Effector CD8-positive, alpha-beta T cell (primary cell): Measurements from ENCODE around the gene ZC3H12A.

Experiments
- DNase-seq: peaks from one replicate; lab custom pipeline; 2025; lab: John Stamatoyannopoulos, UW

Gene ZC3H12A

DNA sequence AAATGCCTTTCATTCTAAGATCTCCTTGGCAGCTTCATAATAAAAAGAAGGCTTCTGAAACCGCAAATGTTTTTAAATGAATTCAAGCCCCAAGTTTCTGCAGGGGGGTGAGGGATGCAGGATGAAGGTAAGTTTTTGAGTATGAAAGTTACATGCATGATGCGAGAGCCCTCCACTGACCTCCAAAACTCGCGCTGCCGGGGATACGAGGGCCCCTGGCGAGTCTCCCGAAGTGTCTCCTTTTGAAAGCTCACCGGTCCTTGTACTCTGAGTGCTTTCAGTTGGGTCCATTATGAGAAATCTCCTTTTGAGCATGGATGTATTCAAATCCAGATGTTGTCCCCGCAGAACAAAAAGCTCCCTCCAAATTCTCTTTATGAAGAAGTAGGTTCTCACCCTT is 18.9 kb upstream of the ZC3H12A start:
- DNase-seq, result no peak

DNA sequence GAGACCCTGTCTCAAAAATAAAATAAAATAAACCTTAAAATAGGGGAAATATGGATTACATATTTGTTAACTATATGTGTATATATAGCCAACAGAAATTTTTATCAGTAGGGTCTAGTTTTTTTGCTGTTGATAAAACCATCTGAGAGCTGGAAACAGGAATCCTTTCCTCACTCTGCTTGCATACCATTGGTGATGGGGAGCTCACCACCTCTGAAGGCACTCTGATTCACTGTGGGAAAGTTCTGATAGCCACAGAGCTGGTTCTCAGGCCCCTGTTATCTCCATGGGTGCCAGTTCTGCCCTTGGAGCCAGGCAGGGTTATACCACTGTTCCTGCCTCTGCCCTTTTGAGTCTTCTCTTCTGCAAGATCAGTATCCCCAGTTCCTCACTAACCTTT is 17.8 kb upstream of the ZC3H12A start:
- DNase-seq, result no peak

- no peak for DNase-seq
These were observed 15.8 kb upstream of the ZC3H12A start for GRCh38 chr1:37458551-37458950.

DNA sequence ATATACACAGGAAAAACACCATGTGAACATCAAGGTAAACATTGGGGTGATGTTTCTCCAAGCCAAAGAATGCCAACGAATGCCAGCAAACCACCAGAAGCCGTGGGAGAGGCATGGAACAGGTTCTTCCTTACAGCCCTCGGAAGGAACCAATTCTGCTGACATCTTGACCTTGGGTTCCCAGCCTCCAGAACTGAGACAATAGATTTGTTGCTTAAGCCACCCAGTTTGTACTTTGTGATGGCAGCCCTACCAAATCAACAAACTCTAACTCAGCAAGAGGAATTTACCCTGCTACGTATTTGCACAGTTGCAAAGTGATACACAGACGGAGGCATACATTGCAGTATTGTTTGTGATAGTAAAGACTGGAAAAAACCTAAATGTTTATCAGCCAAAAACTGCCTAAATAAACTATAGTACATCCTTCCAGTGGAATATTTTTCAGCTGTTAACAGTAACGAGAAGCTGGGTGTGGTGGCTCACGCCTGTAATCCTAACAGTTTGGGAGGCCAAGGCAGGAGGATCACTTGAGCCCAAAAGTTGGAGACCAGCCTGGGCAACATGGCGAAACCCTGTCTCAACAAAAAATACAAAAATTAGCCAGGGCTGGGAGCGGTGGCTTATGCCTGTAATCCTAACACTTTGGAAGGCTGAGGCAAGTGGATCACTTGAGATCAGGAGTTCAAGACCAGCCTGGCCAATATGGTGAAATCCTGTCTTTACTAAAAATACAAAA is 12.5 kb upstream of the ZC3H12A start:
- no peak for DNase-seq

DNA sequence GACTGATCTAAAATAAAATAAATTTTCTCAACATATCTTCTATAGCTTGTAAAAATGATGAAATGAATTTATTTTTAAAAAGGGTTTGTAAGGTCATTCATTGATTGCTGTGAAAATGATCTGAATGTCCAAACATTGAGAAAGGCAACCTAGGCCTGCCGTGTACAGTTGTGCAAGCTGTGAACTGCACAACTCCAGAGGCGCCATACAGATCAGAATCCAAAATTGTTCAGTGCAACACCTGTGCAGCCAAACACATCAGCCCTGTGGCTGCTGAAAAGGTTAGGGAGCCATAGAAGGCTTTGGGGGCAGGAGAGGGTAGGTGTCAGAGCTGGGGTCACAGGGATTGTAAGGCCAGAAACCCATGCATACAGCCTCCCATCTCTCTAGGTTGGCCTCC is 9.9 kb upstream of the ZC3H12A start:
- no peak for DNase-seq

GRCh38 chr1:37465593-37466517 is 8.5 kb upstream of the ZC3H12A start:
- DNase-seq, result no peak

- DNase-seq, result no peak
These were observed 6.3 kb upstream of the ZC3H12A start for GRCh38 chr1:37468037-37468436.

DNA sequence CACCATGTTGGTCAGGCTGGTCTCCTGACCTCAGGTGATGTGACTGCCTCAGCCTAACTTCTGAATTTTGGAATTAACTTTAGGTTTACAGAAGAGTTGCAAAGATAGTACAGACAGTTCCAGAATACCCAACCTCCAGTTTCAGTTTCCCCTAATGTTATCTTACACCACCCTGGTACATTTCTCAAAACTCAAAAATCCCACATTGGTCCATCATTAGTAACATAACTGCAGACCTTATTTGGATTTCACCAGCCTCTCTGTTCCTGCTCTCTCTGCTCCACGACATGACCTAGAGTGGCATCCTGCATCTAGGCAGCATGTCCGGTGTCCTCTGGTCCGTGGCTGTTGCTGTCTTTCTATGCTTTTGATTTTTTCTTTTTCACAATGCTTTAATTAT is 5.0 kb upstream of the ZC3H12A start:
- DNase-seq, result no peak

- DNase-seq, result no peak
These were observed 2.8 kb upstream of the ZC3H12A start for GRCh38 chr1:37471345-37472231.

DNA sequence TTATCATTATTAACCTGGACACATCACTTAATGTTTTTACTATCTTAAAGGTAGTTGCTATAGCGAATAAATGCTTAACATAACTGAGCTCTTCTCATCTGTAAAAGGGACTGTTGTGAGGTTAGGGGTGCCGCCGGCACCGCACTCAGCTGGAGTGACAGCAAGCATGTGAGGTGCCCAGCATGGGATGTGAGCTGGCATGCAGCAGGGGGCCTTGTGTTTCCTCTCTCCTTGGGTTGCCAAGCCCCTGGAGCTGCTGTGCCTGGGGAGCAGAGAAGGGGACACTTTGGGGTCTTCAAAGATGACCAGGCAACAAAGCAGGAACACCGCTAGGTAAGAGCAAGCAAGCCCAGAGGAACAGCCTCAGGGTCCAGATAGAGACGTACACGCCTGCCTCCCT is 2.1 kb upstream of the ZC3H12A start:
- no peak for DNase-seq

DNA sequence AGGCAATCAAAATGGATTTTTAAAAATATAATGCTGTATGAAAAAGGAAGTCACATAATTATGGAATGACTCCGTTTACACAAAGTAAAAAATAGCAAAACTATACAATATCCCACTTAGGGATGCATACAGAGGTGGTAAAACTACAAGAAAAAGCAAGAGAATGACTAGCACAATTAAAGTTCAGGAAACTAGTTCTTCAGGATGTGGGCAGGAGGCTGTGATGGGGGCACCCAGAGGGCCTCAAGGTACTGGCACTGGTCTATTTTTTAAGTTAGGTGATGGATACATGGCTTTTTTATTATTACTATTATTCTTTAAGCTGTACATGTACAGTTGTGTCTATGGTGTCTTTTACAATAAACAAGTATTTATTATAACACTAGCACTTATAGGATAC is 1.4 kb upstream of the ZC3H12A start:
- no peak for DNase-seq

GRCh38 chr1:37473431-37474045 is 842 bp upstream of the ZC3H12A start:
- no peak for DNase-seq

DNA sequence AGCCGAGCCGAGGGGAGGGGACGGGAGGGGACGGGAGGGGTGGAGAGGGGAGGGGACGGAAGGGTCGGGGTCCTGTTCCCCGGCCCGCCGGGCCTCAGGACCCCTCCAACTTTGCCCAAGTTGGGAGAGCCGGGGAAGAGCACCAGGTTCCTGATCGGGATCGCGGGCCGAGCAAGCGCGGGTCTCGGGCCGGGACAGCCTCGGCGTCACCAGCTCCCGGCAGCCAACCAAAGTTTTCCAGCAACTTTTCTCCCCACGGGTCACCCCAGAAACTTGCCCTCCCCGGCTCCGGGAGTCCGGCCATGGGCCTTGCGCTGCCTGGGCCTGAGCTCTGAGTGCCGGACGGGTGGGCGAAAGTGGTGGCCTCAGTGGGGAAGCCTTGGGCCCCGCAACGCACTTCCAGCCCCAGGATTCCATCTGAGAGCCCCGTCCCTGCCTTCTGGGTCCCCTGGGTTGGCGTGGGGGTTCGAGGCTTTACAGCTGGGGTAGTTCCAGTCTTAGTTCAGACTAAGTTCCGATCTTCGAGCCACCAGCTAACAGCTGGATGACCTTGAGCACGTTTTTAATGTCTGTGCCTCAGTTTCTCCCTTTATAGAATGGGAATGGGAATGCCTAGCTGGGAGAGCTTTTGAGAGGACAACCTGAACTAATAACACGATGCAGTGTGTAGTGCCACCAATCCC is 458 bp downstream of the ZC3H12A start:
- no peak for DNase-seq

GRCh38 chr1:37475380-37476086 is 1.2 kb downstream of the ZC3H12A start:
- DNase-seq, result no peak

- DNase-seq, result no peak
These were observed 1.7 kb downstream of the ZC3H12A start for GRCh38 chr1:37476087-37476452.

DNA sequence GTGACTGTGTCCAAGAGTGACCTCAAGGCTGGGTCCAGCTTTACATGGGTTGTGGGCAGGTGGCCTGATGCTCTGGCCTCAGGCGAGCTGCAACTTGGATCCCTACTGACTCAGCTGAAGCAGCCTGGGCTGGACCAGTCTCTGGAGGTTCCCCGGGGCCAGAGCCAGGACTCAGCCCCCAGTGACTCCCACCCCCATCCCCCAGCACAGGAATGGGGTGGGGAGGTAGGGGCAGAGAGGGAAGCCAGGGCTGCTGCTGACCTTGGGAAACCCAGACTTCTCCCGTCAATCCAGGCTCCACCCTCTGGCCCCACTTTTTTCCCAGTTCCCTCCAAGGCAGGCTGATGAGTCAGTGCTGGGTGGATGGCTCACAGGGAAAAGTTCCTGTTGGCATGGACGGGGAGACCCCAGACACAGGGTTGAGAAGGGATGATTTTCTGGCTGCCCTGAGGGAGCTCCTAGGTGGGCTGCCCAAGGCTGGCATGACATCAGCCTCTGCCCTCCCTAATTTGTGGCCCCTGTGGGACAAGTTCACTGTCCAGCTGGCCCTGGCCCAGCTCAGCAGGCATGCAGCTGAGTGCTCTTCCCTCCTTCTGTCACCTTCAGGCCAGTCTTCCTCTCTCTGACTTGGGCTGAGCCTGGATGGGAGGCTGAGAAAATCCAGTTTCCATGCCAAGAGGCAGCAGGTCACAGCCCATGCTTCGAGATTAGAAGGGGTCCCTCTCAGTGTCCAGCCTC is 2.2 kb downstream of the ZC3H12A start:
- no peak for DNase-seq

DNA sequence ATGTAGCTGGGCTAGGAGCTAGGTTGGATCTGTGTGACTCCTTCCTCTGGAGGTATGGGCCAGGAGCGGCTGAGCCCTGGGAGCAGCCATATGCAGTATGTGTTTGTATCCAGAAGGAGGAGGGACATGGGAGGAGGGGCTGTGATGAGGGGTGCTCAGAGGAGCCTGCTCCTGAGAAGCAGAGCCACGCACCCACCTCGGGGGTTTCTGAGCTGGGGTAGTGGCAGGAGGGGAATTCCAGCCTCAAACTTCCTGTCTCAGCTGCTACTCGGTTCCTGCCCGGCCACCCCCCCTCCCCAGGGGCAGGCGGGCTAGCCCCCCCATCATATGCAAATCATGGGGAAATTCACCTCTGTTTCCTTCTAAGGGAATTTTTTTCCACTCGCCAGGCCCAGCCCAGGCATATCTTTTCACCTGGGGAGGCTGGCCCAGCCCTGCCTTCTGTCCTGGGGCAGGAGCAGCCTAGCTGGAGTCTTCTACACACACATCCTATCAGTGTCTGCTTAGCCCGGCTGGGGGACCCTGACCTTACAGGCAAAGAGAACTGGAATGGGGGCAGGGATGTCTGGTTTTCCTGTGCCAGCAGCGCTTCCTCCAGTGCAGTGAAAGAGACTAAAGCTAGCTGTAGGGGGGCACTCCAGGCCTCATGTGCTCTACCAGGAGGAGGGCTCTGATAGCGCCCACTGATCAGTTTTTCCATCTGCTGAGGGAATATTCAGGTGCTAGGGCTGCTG is 3.0 kb downstream of the ZC3H12A start:
- peak; percentile 85 for DNase-seq

DNA sequence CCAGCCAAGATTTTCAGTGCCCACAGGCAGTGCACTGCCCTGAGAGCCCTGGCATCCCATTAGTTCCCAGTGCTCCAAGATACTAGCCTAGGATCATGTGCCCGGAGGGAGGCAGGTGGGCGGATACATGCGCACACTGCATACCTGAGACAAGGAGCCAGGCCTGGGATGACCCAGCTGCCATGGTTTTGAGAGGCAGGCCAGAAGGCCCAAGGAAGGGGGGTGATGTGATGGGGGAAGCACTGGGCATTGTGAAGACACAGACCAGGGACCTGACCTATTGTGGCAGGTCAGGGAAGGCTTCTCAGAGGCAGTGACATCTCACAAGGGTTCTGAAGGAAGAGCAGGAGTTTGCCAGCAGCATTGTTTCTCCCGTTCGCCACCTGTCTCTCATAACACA is 3.6 kb downstream of the ZC3H12A start:
- DNase-seq, result no peak

- no peak for DNase-seq
These were observed 4.1 kb downstream of the ZC3H12A start for GRCh38 chr1:37478451-37478881.
